Activated CD4-positive, alpha-beta T cell treated with anti-CD3 and anti-CD28 coated beads, Interleukin-2, amount 10 ng/mL, durations not matched to agents 7 days and 5 days (primary cell): Measurements from ENCODE around the gene CARD19. TPM values are rescaled to one million over a fixed set of nuclear protein-coding genes. Genes with fewer than 3 reads are reported as not detected.
"Not testable (repeated sequence)": the region's sequence is repeated elsewhere in the genome, so short reads cannot be mapped to it uniquely, and the experiment has no call there.

Experiments used
- CTCF ChIA-PET: fragments of 350-600 bp; sonication (Branson Sonifier 250); formaldehyde crosslinking; loops from one replicate; lab custom pipeline; 2021; ENCODE audit warnings: antibody characterized with exemption; lab: Charles Lee
- POLR2A ChIA-PET: fragments of 350-600 bp; sonication (Branson Sonifier 250); formaldehyde crosslinking; loops from one replicate; lab custom pipeline; 2021; ENCODE audit warnings: antibody characterized with exemption; lab: Charles Lee
- DNase-seq: peaks from one replicate; pipeline ENCODE4 v3.0.0-alpha.2; 2020
- H3K27ac Mint-ChIP-seq: one replicate; pipeline ENCODE4 v1.8.0; 2021; ENCODE audit warnings: mild to moderate bottlenecking, moderate library complexity, mixed read lengths
- H3K27me3 Mint-ChIP-seq: one replicate; pipeline ENCODE4 v1.8.0; 2021; ENCODE audit warnings: mixed read lengths
- H3K36me3 Mint-ChIP-seq: one replicate; pipeline ENCODE4 v1.8.0; 2021; ENCODE audit warnings: low read depth, mixed read lengths
- H3K4me1 Mint-ChIP-seq: one replicate; pipeline ENCODE4 v1.8.0; 2021; ENCODE audit warnings: mixed read lengths
- H3K4me3 Mint-ChIP-seq: one replicate; pipeline ENCODE4 v1.8.0; 2021; ENCODE audit warnings: mild to moderate bottlenecking, moderate library complexity, mixed read lengths
- H3K9me3 Mint-ChIP-seq: one replicate; pipeline ENCODE4 v1.8.0; 2021; ENCODE audit warnings: mixed read lengths
- total RNA-seq, 2 experiments: library from RNA; stranded (reverse); gene quantifications; one replicate each; pipeline ENCODE4 v1.2.3, GENCODE V29; 2021

The CARD19 gene
- total RNA-seq, 2 experiments from 2014 or later: 40.3 to 42.6 TPM

- peak overlapping the region; percentile 13 for H3K27ac Mint-ChIP-seq
- DNase-seq: no peak
- POLR2A ChIA-PET: no interaction called here
- no peak overlapping the region for H3K4me3 Mint-ChIP-seq
- CTCF ChIA-PET: interaction anchor here (0.7 to 2.1 kb wide), 7 partner anchors 10 to 34 kb away, joined by 3 to 10 read pairs (median 4); no protein-coding TSS in a partner anchor
- peaks cover 54% of the 10 kb centered on the region for H3K4me1 Mint-ChIP-seq
- no peaks in the 10 kb centered on the region for H3K27me3 Mint-ChIP-seq
- peaks cover 4% of the 10 kb centered on the region for H3K9me3 Mint-ChIP-seq
- peaks cover 2% of the 10 kb centered on the region for H3K36me3 Mint-ChIP-seq
Observed at GRCh38 chr9:93139365-93140182, 43.6 kb downstream of the CARD19 start.

GRCh38 chr9:93141771-93142483, 45.9 kb downstream of the CARD19 start:
- Mint-ChIP-seq H3K27me3 (no peaks in the 10 kb centered on the region), H3K4me1 (peaks cover 62% of the 10 kb centered on the region), H3K36me3 (peaks cover 13% of the 10 kb centered on the region), H3K4me3 (no peak overlapping the region), H3K9me3 (peaks cover 15% of the 10 kb centered on the region), H3K27ac (peak overlapping the region; percentile 36)
- no peak for DNase-seq
- POLR2A ChIA-PET: no interaction called here
- CTCF ChIA-PET: interaction anchor here (0.6 to 2.1 kb wide), 5 partner anchors 8 to 34 kb away, joined by 4 to 10 read pairs (median 4); partner anchors contain the start of gene NINJ1

GRCh38 chr9:93143830-93144530, 48.0 kb downstream of the CARD19 start:
- peaks cover 61% of the 10 kb centered on the region for H3K4me1 Mint-ChIP-seq
- peak overlapping the region; percentile 39 for H3K4me3 Mint-ChIP-seq
- CTCF ChIA-PET: interaction anchor here (1.2 to 1.9 kb wide), 3 partner anchors 10 to 35 kb away, joined by 4 to 10 read pairs (median 7); no protein-coding TSS in a partner anchor
- POLR2A ChIA-PET: no interaction called here
- DNase-seq: peak; percentile 76
- peak overlapping the region; percentile 97 for H3K27ac Mint-ChIP-seq
- H3K9me3 Mint-ChIP-seq: peaks cover 19% of the 10 kb centered on the region
- no peaks in the 10 kb centered on the region for H3K27me3 Mint-ChIP-seq
- peaks cover 21% of the 10 kb centered on the region for H3K36me3 Mint-ChIP-seq

GRCh38 chr9:93146696-93147095, 50.7 kb downstream of the CARD19 start:
- DNase-seq, H3K4me3 Mint-ChIP-seq: not testable (repeated sequence)

GRCh38 chr9:93147632-93148031, 51.6 kb downstream of the CARD19 start:
- ChIA-PET CTCF (interaction anchor here (0.9 kb wide), 1 partner anchor 13 kb away, joined by 3 read pairs; no protein-coding TSS in a partner anchor), POLR2A (no interaction called here)
- no peak overlapping the region for H3K27ac Mint-ChIP-seq
- peaks cover 21% of the 10 kb centered on the region for H3K36me3 Mint-ChIP-seq
- no peaks in the 10 kb centered on the region for H3K27me3 Mint-ChIP-seq
- peaks cover 57% of the 10 kb centered on the region for H3K4me1 Mint-ChIP-seq
- H3K4me3 Mint-ChIP-seq: no peak overlapping the region
- no peak for DNase-seq
- H3K9me3 Mint-ChIP-seq: peaks cover 21% of the 10 kb centered on the region

More at GRCh38 chr9:93146696-93147095, 50.7 kb downstream of the CARD19 start:
- H3K27me3 Mint-ChIP-seq, POLR2A ChIA-PET: not testable (repeated sequence)
- H3K27ac Mint-ChIP-seq: peak overlapping the region; percentile 44
- H3K4me1 Mint-ChIP-seq: peaks cover 65% of the 10 kb centered on the region
- CTCF ChIA-PET: interaction anchor here (0.9 kb wide), 1 partner anchor 12 kb away, joined by 3 read pairs; no protein-coding TSS in a partner anchor
- H3K36me3 Mint-ChIP-seq: peaks cover 21% of the 10 kb centered on the region
- peaks cover 21% of the 10 kb centered on the region for H3K9me3 Mint-ChIP-seq

- Mint-ChIP-seq H3K4me3 (no peak overlapping the region), H3K4me1 (peaks cover 49% of the 10 kb centered on the region), H3K27me3 (no peaks in the 10 kb centered on the region), H3K27ac (no peak overlapping the region), H3K36me3 (peaks cover 21% of the 10 kb centered on the region), H3K9me3 (peaks cover 21% of the 10 kb centered on the region)
- no peak for DNase-seq
- POLR2A ChIA-PET: no interaction called here
- CTCF ChIA-PET: no interaction called here
Observed at GRCh38 chr9:93148721-93149120, 52.7 kb downstream of the CARD19 start.

- Mint-ChIP-seq H3K27ac (peak overlapping the region; percentile 11), H3K27me3 (no peaks in the 10 kb centered on the region), H3K4me1 (peaks cover 46% of the 10 kb centered on the region), H3K4me3 (no peak overlapping the region), H3K36me3 (peaks cover 21% of the 10 kb centered on the region), H3K9me3 (peaks cover 21% of the 10 kb centered on the region)
- no peak for DNase-seq
- CTCF ChIA-PET: interaction anchor here (2.7 kb wide), 1 partner anchor 8 kb away, joined by 10 read pairs; no protein-coding TSS in a partner anchor
- POLR2A ChIA-PET: no interaction called here
Observed at GRCh38 chr9:93149361-93149760, 53.3 kb downstream of the CARD19 start.

- no peaks in the 10 kb centered on the region for H3K27me3 Mint-ChIP-seq
- H3K36me3 Mint-ChIP-seq: peaks cover 16% of the 10 kb centered on the region
- ChIA-PET POLR2A (no interaction called here), CTCF (interaction anchor here (0.5 to 2.7 kb wide), 4 partner anchors 10 to 1037 kb away, joined by 3 to 10 read pairs (median 4); no protein-coding TSS in a partner anchor)
- DNase-seq: no peak
- peaks cover 17% of the 10 kb centered on the region for H3K9me3 Mint-ChIP-seq
- no peak overlapping the region for H3K27ac Mint-ChIP-seq
- H3K4me3 Mint-ChIP-seq: no peak overlapping the region
- H3K4me1 Mint-ChIP-seq: peaks cover 44% of the 10 kb centered on the region
Observed at GRCh38 chr9:93151097-93151784, 55.2 kb downstream of the CARD19 start.

GRCh38 chr9:93154293-93154903, 58.4 kb downstream of the CARD19 start:
- Mint-ChIP-seq H3K4me3 (no peak overlapping the region), H3K27me3 (no peaks in the 10 kb centered on the region), H3K4me1 (peaks cover 29% of the 10 kb centered on the region), H3K9me3 (peaks cover 6% of the 10 kb centered on the region), H3K27ac (no peak overlapping the region), H3K36me3 (no peaks in the 10 kb centered on the region)
- DNase-seq: peak; percentile 50
- CTCF ChIA-PET: interaction anchor here (0.8 to 2.4 kb wide), 5 partner anchors 10 to 140 kb away, joined by 3 to 10 read pairs (median 7); no protein-coding TSS in a partner anchor
- POLR2A ChIA-PET: no interaction called here

GRCh38 chr9:93155716-93156474, 59.9 kb downstream of the CARD19 start:
- Mint-ChIP-seq H3K36me3 (no peaks in the 10 kb centered on the region), H3K4me1 (peaks cover 28% of the 10 kb centered on the region), H3K27me3 (no peaks in the 10 kb centered on the region), H3K27ac (peak overlapping the region; percentile 60), H3K9me3 (peaks cover 5% of the 10 kb centered on the region), H3K4me3 (no peak overlapping the region)
- ChIA-PET POLR2A (no interaction called here), CTCF (interaction anchor here (1.1 kb wide), 3 partner anchors 19 to 47 kb away, joined by 3 to 4 read pairs (median 3); partner anchors contain the start of gene NINJ1)
- DNase-seq: no peak
